Lower lobe of right lung (tissue), 2 donors: ENCODE measurements around the gene DARS1. TPM values are rescaled to one million over a fixed set of nuclear protein-coding genes. Genes with fewer than 3 reads are reported as not detected.

Experiments
- ATAC-seq, 2 donors: fragments of 200-7000 bp; cut with Tn5 transposase; one replicate each; pipeline ENCODE4 v1.9.1; 2020 to 2022; ENCODE audit warnings: mild to moderate bottlenecking in 2 of 2, moderate library complexity in 2 of 2
- DNase-seq: peaks from one replicate; pipeline ENCODE4 v3.0.0-alpha.2; 2020
- H3K27ac ChIP-seq: fragments of 200-600 bp; one replicate; pipeline ENCODE4 v1.8.0; 2022
- H3K27me3 ChIP-seq: fragments of 200-600 bp; one replicate; pipeline ENCODE4 v1.8.0; 2022; ENCODE audit warnings: low read depth
- H3K36me3 ChIP-seq: fragments of 200-600 bp; one replicate; pipeline ENCODE4 v1.8.0; 2022; ENCODE audit warnings: mild to moderate bottlenecking
- H3K4me1 ChIP-seq: fragments of 200-600 bp; one replicate; pipeline ENCODE4 v1.8.0; 2022
- H3K4me3 ChIP-seq: fragments of 200-600 bp; one replicate; pipeline ENCODE4 v1.8.0; 2022; ENCODE audit warnings: mild to moderate bottlenecking
- H3K9me3 ChIP-seq: fragments of 200-600 bp; one replicate; pipeline ENCODE4 v1.8.0; 2022
- CTCF ChIP-seq: fragments of 200-600 bp; IDR thresholded peaks from one replicate; pipeline ENCODE4 v1.8.0; 2022; ENCODE audit warnings: antibody characterized with exemption, mild to moderate bottlenecking
- intact Hi-C: fragments of 100-400 bp; cut with DNase I; formaldehyde crosslinking; loops from one replicate; pipeline ENCODE4 v1.11.0; 2022
- total RNA-seq: library from RNA; stranded (reverse); fragmentation: NEBNext Ultra II Directional; extraction: Animal tissue kit (Norgen Biotek cat#: 25700); gene quantifications from one replicate; pipeline ENCODE4 v1.2.1, GENCODE V29; 2021
- donor health status: DM: no; HTN: yes; CAD: no; lungs with severe emphysema.

DARS1 gene
- total RNA-seq, 1 donor from 2014 or later: 50.0 TPM

DNA sequence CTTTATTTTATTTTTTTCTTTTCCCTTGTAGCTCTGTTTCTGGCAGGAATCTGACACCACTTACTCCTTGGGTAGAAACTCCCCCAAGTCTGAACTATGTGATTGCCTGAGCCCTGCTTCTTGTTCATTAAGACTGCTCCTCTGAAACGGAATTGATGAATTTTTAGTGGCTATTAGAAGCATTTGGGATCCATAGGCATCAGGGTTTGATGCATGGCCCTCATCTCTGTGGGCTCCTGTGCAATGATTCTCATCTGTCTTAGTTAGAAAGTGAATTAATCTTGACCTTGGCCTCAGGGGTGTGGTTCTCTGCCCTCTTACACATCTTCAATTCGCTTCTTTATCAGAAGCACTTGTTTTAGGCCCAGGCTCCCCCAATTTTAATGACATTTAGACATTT, 31.0 kb upstream of the DARS1 start:
- no peaks in the 10 kb centered on the region for H3K9me3 ChIP-seq
- ATAC-seq: no peak
- H3K4me3 ChIP-seq: no peak overlapping the region
- DNase-seq: no peak
- H3K27ac ChIP-seq: no peak overlapping the region
- H3K36me3 ChIP-seq: no peaks in the 10 kb centered on the region
- H3K27me3 ChIP-seq: no peaks in the 10 kb centered on the region
- intact Hi-C loops: no loop called here
- H3K4me1 ChIP-seq: peaks cover 29% of the 10 kb centered on the region
- TF ChIP-seq CTCF: no peak

DNA sequence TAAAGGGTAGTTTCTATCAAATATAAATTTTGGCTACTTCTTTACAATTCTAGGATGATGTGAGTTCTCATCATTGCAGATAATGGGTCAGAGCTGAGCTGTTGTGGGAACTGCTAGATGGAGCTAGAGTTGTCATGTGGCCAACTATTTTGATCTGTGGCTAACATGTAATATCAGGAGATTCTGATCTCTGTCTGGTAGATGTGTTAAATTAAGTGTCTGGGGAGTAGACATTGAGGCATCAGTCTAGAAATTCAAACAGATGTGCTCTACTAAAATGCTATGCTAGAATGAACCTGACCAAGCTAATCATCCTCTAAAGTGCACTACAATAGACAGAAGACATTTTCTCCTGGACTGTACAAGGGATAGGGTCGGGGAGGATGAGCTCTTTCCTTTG, 30.3 kb upstream of the DARS1 start:
- intact Hi-C loops: no loop called here
- Histone ChIP-seq H3K9me3 (no peaks in the 10 kb centered on the region), H3K27me3 (no peaks in the 10 kb centered on the region), H3K27ac (no peak overlapping the region), H3K4me3 (no peak overlapping the region), H3K36me3 (no peaks in the 10 kb centered on the region), H3K4me1 (peaks cover 23% of the 10 kb centered on the region)
- no peak for TF ChIP-seq CTCF
- DNase-seq (no peak), ATAC-seq (no peak)

- H3K36me3 ChIP-seq: no peaks in the 10 kb centered on the region
- H3K4me1 ChIP-seq: peaks cover 12% of the 10 kb centered on the region
- peak overlapping the region; percentile 19 for H3K27ac ChIP-seq
- intact Hi-C loops: no loop called here
- H3K27me3 ChIP-seq: no peaks in the 10 kb centered on the region
- H3K4me3 ChIP-seq: no peak overlapping the region
- H3K9me3 ChIP-seq: no peaks in the 10 kb centered on the region
- no peak for DNase-seq
- no peak for TF ChIP-seq CTCF
- no peak for ATAC-seq
Observed at GRCh38 chr2:136014411-136014810, 29.0 kb upstream of the DARS1 start.

DNA sequence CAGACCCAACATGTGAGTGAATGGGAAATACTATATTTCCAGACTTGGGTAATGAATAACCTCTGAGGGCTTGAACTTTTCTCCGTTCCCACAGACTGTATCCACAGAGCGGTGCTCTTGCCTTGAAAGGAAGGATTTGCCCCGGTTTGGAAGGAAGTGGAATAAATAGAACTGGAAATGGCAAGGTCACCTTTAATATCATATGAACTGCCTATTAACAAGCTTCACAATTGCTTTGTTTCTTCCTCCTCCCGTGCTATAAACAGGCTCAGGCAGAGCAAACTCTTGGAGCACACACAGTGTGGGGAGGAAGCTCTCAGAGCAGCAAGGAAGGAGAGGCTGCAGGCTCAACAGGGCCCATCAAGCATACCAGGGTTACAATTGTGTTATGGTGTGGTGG, 28.5 kb upstream of the DARS1 start:
- Histone ChIP-seq H3K4me3 (no peak overlapping the region), H3K27ac (peak overlapping the region; percentile 19), H3K27me3 (no peaks in the 10 kb centered on the region), H3K9me3 (no peaks in the 10 kb centered on the region), H3K4me1 (peaks cover 11% of the 10 kb centered on the region), H3K36me3 (no peaks in the 10 kb centered on the region)
- intact Hi-C loops: no loop called here
- peak in 1 of 2 donors; percentile 53 for ATAC-seq
- DNase-seq: no peak
- TF ChIP-seq CTCF: no peak

DNA sequence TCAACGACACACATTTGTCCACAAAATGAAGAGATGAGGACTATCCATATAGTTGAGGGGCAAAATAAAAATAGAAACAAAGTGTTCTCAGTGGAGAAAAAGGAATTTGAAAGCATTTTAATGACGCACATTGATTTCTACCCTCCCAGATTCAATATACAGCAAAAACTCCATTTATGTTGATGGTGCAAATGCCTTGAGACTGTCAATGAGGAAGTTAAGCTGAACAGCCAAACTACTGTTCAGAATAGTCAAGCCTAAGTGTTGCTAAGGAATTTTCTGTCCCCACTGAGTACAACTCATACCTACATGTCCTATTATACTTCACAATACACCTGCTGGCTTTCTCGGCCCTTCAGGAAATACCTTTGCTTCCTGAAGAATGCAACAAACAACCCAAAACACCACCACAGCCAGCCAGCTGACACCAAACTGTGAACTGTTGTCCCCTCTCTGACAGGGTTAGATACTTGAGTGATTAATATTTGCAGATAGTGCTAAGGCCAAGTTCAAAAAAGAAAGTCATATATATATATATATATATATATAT, 27.8 kb upstream of the DARS1 start:
- no peak for ATAC-seq
- no peak overlapping the region for H3K27ac ChIP-seq
- H3K4me3 ChIP-seq: no peak overlapping the region
- H3K4me1 ChIP-seq: peaks cover 11% of the 10 kb centered on the region
- TF ChIP-seq CTCF: no peak
- H3K9me3 ChIP-seq: no peaks in the 10 kb centered on the region
- no peaks in the 10 kb centered on the region for H3K27me3 ChIP-seq
- intact Hi-C loops: no loop called here
- DNase-seq: no peak
- H3K36me3 ChIP-seq: no peaks in the 10 kb centered on the region

- H3K4me3 ChIP-seq: no peak overlapping the region
- H3K4me1 ChIP-seq: peaks cover 11% of the 10 kb centered on the region
- DNase-seq: no peak
- no peaks in the 10 kb centered on the region for H3K27me3 ChIP-seq
- H3K9me3 ChIP-seq: no peaks in the 10 kb centered on the region
- intact Hi-C loops: no loop called here
- ATAC-seq: no peak
- H3K36me3 ChIP-seq: no peaks in the 10 kb centered on the region
- TF ChIP-seq CTCF: no peak
- H3K27ac ChIP-seq: no peak overlapping the region
Observed at GRCh38 chr2:136012315-136012714, 26.9 kb upstream of the DARS1 start.
